Kasumi-1 (cell line): ENCODE data around the gene PDE11A.

Experiments
- DNase-seq, 2 experiments: peaks; one replicate each; lab custom pipeline; 2025; lab: John Stamatoyannopoulos, UW

PDE11A gene

GRCh38 chr2:177669201-177669600, 403.4 kb downstream of the PDE11A start:
- DNase-seq, result no peak

GRCh38 chr2:177668617-177669016, 404.0 kb downstream of the PDE11A start:
- DNase-seq, result no peak

- DNase-seq, result no peak
Measured at GRCh38 chr2:177667626-177668025, 405.0 kb downstream of the PDE11A start.

- no peak for DNase-seq
Measured at GRCh38 chr2:177666408-177666807, 406.2 kb downstream of the PDE11A start.

GRCh38 chr2:177665948-177666347, 406.6 kb downstream of the PDE11A start:
- DNase-seq, result no peak

- no peak for DNase-seq
Measured at GRCh38 chr2:177665328-177665727, 407.2 kb downstream of the PDE11A start.

GRCh38 chr2:177662895-177663294, 409.7 kb downstream of the PDE11A start:
- no peak for DNase-seq

- no peak for DNase-seq
Measured at GRCh38 chr2:177660742-177661141, 411.8 kb downstream of the PDE11A start.

GRCh38 chr2:177658309-177658708, 414.3 kb downstream of the PDE11A start:
- DNase-seq, result no peak

GRCh38 chr2:177651833-177652232, 420.7 kb downstream of the PDE11A start:
- no peak for DNase-seq

GRCh38 chr2:177649568-177650518, 422.7 kb downstream of the PDE11A start:
- DNase-seq, result no peak

- no peak for DNase-seq
Measured at GRCh38 chr2:177646791-177647190, 425.8 kb downstream of the PDE11A start.

GRCh38 chr2:177646241-177646640, 426.3 kb downstream of the PDE11A start:
- DNase-seq, result no peak

GRCh38 chr2:177641331-177641730, 431.2 kb downstream of the PDE11A start:
- DNase-seq, result no peak

GRCh38 chr2:177640423-177640822, 432.2 kb downstream of the PDE11A start:
- no peak for DNase-seq

- no peak for DNase-seq
Measured at GRCh38 chr2:177639262-177639914, 433.2 kb downstream of the PDE11A start.

GRCh38 chr2:177638507-177638906, 434.1 kb downstream of the PDE11A start:
- no peak for DNase-seq

GRCh38 chr2:177636672-177637071, 435.9 kb downstream of the PDE11A start:
- DNase-seq, result no peak

GRCh38 chr2:177635696-177636095, 436.9 kb downstream of the PDE11A start:
- no peak for DNase-seq

GRCh38 chr2:177633910-177634294, 438.7 kb downstream of the PDE11A start:
- no peak for DNase-seq

GRCh38 chr2:177633111-177633510, 439.5 kb downstream of the PDE11A start:
- DNase-seq, result no peak

- no peak for DNase-seq
Measured at GRCh38 chr2:177631680-177632079, 440.9 kb downstream of the PDE11A start.

GRCh38 chr2:177629357-177630024, 443.1 kb downstream of the PDE11A start:
- DNase-seq, result no peak
